DOHH2 (cell line): ENCODE measurements around the gene ASB7.

ENCODE experiments used
- H3F3A ChIP-seq: fragments of 200-600 bp; sonication (generic), shearing (Covaris generic); 2 replicates; pipeline ENCODE4 v1.6.0; 2016; ENCODE audit warnings: antibody characterized with exemption, mild to moderate bottlenecking; ENCODE audit not compliant: control insufficient read depth, insufficient read depth
- H3K27ac ChIP-seq: fragments of 200-600 bp; sonication (generic); 2 replicates; pipeline ENCODE4 v1.5.1; 2014; ENCODE audit warnings: low read depth, mild to moderate bottlenecking, low read length, moderate library complexity
- H3K27me3 ChIP-seq: fragments of 200-600 bp; sonication (generic); 2 replicates; pipeline ENCODE4 v1.6.1; 2014; ENCODE audit warnings: mild to moderate bottlenecking, low read length, mixed read lengths; ENCODE audit not compliant: control insufficient read depth
- H3K36me3 ChIP-seq: fragments of 200-600 bp; sonication (generic); 2 replicates; pipeline ENCODE4 v1.6.1; 2014; ENCODE audit warnings: mild to moderate bottlenecking, low read length, moderate library complexity, mixed read lengths; ENCODE audit not compliant: control insufficient read depth
- H3K4me1 ChIP-seq: fragments of 200-600 bp; sonication (generic); 2 replicates; pipeline ENCODE4 v1.6.1; 2014; ENCODE audit warnings: mild to moderate bottlenecking, low read length, mixed read lengths; ENCODE audit not compliant: control insufficient read depth
- H3K4me2 ChIP-seq: fragments of 200-600 bp; sonication (generic); 2 replicates; pipeline ENCODE4 v1.6.0; 2014; ENCODE audit warnings: mild to moderate bottlenecking, low read length, moderate library complexity
- H3K4me3 ChIP-seq: fragments of 200-600 bp; sonication (generic); 2 replicates; pipeline ENCODE4 v1.5.1; 2014; ENCODE audit warnings: mild to moderate bottlenecking, low read length, mixed read lengths
- H3K79me2 ChIP-seq: fragments of 200-600 bp; sonication (generic); 2 replicates; pipeline ENCODE4 v1.6.1; 2014; ENCODE audit warnings: mild to moderate bottlenecking, low read length, mixed read lengths; ENCODE audit not compliant: control insufficient read depth
- H3K9me2 ChIP-seq: fragments of 200-600 bp; sonication (generic); replicated peaks from 2 replicates; pipeline ENCODE4 v1.6.1; 2014; ENCODE audit warnings: mild to moderate bottlenecking, low read length, mixed read lengths; ENCODE audit not compliant: control insufficient read depth
- H3K9me3 ChIP-seq: fragments of 200-600 bp; sonication (generic); 2 replicates; pipeline ENCODE4 v1.6.1; 2014; ENCODE audit warnings: antibody characterized with exemption, low read length, mixed read lengths; ENCODE audit not compliant: control insufficient read depth, insufficient read depth
- H4K20me1 ChIP-seq: fragments of 200-600 bp; sonication (generic); 2 replicates; pipeline ENCODE4 v1.6.0; 2014; ENCODE audit warnings: low read depth, mild to moderate bottlenecking, antibody characterized with exemption, low read length, moderate library complexity; ENCODE audit not compliant: control insufficient read depth, insufficient read depth
- EZH2phosphoT487 ChIP-seq: fragments of 200-600 bp; sonication (generic); IDR thresholded peaks from 2 replicates; pipeline ENCODE4 v1.6.1; 2017; ENCODE audit warnings: borderline replicate concordance, mild to moderate bottlenecking, antibody characterized with exemption, low read length, moderate library complexity, mixed read lengths
- TF ChIP-seq, protein P1 (sequence below): fragments of 200-600 bp; sonication (generic); IDR thresholded peaks from one replicate; pipeline ENCODE4 v1.5.1; 2014; ENCODE audit warnings: antibody characterized with exemption, mild to moderate bottlenecking, low read depth, low read length; ENCODE audit not compliant: poor library complexity, severe bottlenecking

Gene ASB7

DNA sequence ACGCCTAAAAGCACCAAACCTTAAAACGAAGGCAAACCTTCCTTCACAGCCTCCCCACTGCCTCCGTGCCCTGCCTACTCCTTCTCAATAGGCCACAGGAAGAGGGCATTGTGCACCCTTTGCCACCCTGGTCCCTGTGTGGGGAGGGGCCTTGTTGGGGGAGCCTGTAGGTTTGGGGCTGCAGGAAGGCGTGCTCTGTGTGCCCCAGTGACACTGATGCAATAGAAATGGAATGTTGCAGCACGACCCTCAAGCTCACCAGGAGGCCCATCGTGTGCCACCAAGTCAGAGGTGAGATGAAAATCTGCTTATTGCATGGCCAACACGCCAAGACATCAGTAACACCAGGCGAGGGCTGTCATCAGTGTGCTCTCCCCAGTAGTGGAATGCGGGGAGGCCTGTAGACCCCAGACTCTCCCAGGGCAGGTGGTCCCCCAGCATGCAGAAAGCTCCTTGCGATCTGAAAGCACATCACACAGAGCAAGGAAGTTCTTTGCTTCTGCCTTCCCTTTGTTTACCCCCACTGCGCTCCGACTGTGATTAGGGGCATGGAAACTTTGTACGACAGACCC, 86.2 kb downstream of the ASB7 start:
- Histone ChIP-seq H3K9me3 (no peaks in the 10 kb centered on the region), H3K9me2 (no peaks in the 10 kb centered on the region), H3K4me3 (no peak overlapping the region), H4K20me1 (no peaks in the 10 kb centered on the region), H3K4me1 (no peaks in the 10 kb centered on the region), H3K27ac (no peak overlapping the region), H3K27me3 (no peaks in the 10 kb centered on the region), H3F3A (no peaks in the 10 kb centered on the region), H3K4me2 (no peak overlapping the region), H3K36me3 (no peaks in the 10 kb centered on the region), H3K79me2 (no peaks in the 10 kb centered on the region)
- TF ChIP-seq EZH2phosphoT487: no peak
- TF ChIP-seq, protein P1, sequence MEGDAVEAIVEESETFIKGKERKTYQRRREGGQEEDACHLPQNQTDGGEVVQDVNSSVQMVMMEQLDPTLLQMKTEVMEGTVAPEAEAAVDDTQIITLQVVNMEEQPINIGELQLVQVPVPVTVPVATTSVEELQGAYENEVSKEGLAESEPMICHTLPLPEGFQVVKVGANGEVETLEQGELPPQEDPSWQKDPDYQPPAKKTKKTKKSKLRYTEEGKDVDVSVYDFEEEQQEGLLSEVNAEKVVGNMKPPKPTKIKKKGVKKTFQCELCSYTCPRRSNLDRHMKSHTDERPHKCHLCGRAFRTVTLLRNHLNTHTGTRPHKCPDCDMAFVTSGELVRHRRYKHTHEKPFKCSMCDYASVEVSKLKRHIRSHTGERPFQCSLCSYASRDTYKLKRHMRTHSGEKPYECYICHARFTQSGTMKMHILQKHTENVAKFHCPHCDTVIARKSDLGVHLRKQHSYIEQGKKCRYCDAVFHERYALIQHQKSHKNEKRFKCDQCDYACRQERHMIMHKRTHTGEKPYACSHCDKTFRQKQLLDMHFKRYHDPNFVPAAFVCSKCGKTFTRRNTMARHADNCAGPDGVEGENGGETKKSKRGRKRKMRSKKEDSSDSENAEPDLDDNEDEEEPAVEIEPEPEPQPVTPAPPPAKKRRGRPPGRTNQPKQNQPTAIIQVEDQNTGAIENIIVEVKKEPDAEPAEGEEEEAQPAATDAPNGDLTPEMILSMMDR: no peak

- no peaks in the 10 kb centered on the region for H3K36me3 ChIP-seq
- H3K9me3 ChIP-seq: no peaks in the 10 kb centered on the region
- no peak overlapping the region for H3K4me2 ChIP-seq
- H3K4me1 ChIP-seq: no peaks in the 10 kb centered on the region
- no peaks in the 10 kb centered on the region for H3K9me2 ChIP-seq
- TF ChIP-seq, protein P1: no peak
- no peak for TF ChIP-seq EZH2phosphoT487
- no peak overlapping the region for H3K27ac ChIP-seq
- no peaks in the 10 kb centered on the region for H3F3A ChIP-seq
- no peaks in the 10 kb centered on the region for H3K27me3 ChIP-seq
- no peak overlapping the region for H3K4me3 ChIP-seq
- no peaks in the 10 kb centered on the region for H3K79me2 ChIP-seq
- no peaks in the 10 kb centered on the region for H4K20me1 ChIP-seq
These were observed 86.9 kb downstream of the ASB7 start for GRCh38 chr15:100689131-100689899.

- no peaks in the 10 kb centered on the region for H3K36me3 ChIP-seq
- H3F3A ChIP-seq: no peaks in the 10 kb centered on the region
- H3K4me2 ChIP-seq: no peak overlapping the region
- no peaks in the 10 kb centered on the region for H3K9me3 ChIP-seq
- no peak overlapping the region for H3K27ac ChIP-seq
- no peaks in the 10 kb centered on the region for H3K79me2 ChIP-seq
- no peaks in the 10 kb centered on the region for H3K27me3 ChIP-seq
- no peak overlapping the region for H3K4me3 ChIP-seq
- no peak for TF ChIP-seq EZH2phosphoT487
- H3K4me1 ChIP-seq: no peaks in the 10 kb centered on the region
- H4K20me1 ChIP-seq: no peaks in the 10 kb centered on the region
- no peaks in the 10 kb centered on the region for H3K9me2 ChIP-seq
These were observed 87.8 kb downstream of the ASB7 start for GRCh38 chr15:100690032-100690794.

- H3K79me2 ChIP-seq: no peaks in the 10 kb centered on the region
- TF ChIP-seq, protein P1: no peak
- TF ChIP-seq EZH2phosphoT487: no peak
- no peaks in the 10 kb centered on the region for H3K27me3 ChIP-seq
- no peak overlapping the region for H3K4me2 ChIP-seq
- no peaks in the 10 kb centered on the region for H3K9me2 ChIP-seq
- H3K27ac ChIP-seq: no peak overlapping the region
- no peaks in the 10 kb centered on the region for H3K4me1 ChIP-seq
- no peaks in the 10 kb centered on the region for H3K9me3 ChIP-seq
- no peaks in the 10 kb centered on the region for H3K36me3 ChIP-seq
- H3F3A ChIP-seq: no peaks in the 10 kb centered on the region
- no peak overlapping the region for H3K4me3 ChIP-seq
- no peaks in the 10 kb centered on the region for H4K20me1 ChIP-seq
These were observed 88.4 kb downstream of the ASB7 start for GRCh38 chr15:100690795-100691158.
